HG03139 (cell line): Measurements from ENCODE around the gene ATF7IP.
"Not testable (repeated sequence)": the region's sequence is repeated elsewhere in the genome, so short reads cannot be mapped to it uniquely, and the experiment has no call there.

Experiments used
- ATAC-seq: cut with Tn5 transposase; IDR thresholded peaks from one replicate; pipeline ENCODE4 v1.9.1; 2021; ENCODE audit not compliant: unreplicated experiment

Gene ATF7IP

GRCh38 chr12:14367040-14367661 is 1.7 kb downstream of the ATF7IP start:
- ATAC-seq = no peak

DNA sequence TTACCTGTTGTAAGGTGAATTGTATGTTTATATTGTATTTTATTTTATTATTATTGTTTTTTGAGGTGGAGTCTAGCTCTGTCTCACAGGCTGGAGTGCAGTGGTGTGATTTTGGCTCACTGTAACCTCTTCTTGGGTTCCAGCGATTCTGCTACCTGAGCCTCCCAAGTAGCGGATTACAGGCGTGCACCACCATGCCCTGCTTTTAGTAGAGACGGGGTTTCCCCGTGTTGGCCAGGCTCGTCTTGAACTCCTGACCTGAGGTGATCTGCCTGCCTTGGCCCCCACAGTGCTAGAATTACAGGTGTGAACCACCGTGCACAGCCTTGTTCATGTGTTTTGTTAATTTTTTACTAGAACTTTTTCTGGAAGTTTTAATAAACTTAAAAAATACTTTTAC is 3.8 kb downstream of the ATF7IP start:
- ATAC-seq = no peak

DNA sequence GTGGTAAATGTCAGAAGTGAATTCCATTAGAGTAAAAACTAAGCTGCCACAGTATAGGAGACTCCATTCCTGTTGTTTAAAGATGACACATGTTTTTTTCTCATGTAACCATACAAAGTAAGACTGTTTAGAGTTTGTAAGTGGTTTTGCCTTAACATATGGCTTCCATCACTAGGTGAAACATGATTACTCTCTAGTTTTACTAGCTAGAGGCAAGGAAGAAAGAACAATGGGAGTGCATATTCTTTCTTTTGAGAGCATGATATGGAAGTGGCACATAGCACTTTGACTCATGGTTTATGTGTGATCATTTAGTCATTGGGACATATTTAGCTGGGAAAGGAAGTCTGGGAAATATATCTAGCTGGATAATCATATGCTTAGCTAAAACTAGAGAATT is 7.7 kb downstream of the ATF7IP start:
- no peak for ATAC-seq

DNA sequence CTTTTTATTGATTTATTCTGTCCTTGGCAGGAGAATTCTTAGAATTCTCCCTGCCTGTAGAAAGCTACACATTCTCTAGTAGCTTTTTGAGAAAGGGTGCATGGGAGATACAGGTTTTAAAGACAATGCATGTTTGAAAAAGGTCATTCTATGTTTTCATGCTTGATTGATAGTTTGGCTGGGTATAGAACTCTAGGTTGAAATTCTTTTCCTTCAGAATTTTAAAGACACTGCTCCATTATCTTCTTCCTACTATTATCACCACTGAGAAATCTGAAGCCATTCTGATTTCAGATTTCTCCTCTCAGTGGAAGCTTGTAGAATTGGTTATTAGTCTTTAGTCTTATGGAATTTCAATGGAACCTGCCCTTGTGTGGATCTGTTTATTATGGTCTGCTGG is 14.0 kb downstream of the ATF7IP start:
- no peak for ATAC-seq

DNA sequence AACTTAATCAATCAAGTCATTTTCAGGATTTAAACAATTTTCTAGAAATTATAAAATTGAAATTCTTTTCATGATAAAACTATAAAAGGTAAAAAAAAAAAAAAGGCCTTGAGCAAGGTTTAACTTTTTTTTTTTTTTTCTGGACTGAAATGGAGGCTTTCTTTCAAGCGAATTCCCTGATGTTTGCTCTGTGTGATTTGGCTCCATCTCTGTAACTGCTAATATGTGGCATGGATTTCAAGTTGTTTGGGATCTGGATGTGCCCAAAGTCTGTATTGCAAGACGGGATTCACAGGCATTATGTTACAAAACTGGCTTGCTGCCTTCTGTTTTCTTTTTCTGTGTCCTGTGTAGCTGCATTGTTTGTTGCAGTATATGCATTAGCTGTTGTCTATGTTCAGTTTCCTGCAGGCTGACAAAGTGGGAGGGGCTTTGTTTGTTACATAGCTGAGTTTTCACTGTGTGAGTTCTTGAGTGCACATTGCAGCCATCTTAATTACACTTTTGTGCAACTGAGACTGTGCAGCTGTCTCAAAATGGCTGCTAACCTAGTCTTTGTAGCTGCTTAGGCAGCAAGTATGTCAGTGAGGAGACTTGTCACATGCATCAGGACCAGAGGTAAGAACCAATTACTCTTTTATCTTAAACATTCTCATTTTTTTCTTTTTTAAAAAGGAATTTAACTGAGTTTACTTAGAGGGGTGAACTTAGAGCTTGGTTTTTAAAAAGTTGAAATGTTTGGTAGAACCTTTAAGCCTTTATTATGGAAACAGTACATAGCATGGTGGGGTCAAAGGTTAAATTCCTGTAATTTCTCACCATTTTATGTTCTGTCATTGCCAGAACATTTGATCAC is 19.5 kb downstream of the ATF7IP start:
- ATAC-seq = peak; percentile 90

- no peak for ATAC-seq
These were observed 21.9 kb downstream of the ATF7IP start for GRCh38 chr12:14387219-14387871.

GRCh38 chr12:14390449-14390848 is 25.0 kb downstream of the ATF7IP start:
- ATAC-seq = no peak

- no peak for ATAC-seq
These were observed 25.5 kb downstream of the ATF7IP start for GRCh38 chr12:14390870-14391530.

GRCh38 chr12:14393751-14394150 is 28.3 kb downstream of the ATF7IP start:
- ATAC-seq = no peak

- peak; percentile 58 for ATAC-seq
These were observed 29.0 kb downstream of the ATF7IP start for GRCh38 chr12:14394317-14395073.

- peak; percentile 48 for ATAC-seq
These were observed 29.7 kb downstream of the ATF7IP start for GRCh38 chr12:14395074-14395778.

GRCh38 chr12:14396071-14396470 is 30.6 kb downstream of the ATF7IP start:
- ATAC-seq = peak; percentile 48

- ATAC-seq = no peak
These were observed 34.4 kb downstream of the ATF7IP start for GRCh38 chr12:14399871-14400270.

DNA sequence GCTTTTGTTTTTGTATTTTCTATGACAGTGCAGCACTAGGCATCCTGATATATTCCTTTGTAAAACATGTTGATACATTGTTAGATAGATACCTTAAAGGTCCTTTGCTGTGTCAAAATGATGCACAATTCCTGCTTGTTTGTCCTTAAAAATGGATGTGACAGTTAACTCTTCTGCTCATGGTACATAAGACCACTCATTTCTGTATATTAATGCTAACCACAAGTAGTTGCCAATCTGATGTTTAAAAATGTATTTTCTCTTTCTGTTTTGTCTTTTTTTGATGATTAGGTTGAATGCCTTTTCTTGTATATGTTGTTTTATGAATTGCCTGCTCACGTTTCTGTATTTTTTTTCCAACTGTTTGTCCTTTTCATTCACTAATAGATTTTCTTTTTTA is 35.1 kb downstream of the ATF7IP start:
- ATAC-seq = no peak

- not testable (repeated sequence) for ATAC-seq
These were observed 35.8 kb downstream of the ATF7IP start for GRCh38 chr12:14401267-14401666.

- ATAC-seq = no peak
These were observed 37.2 kb downstream of the ATF7IP start for GRCh38 chr12:14402697-14403096.

GRCh38 chr12:14403293-14403692 is 37.8 kb downstream of the ATF7IP start:
- ATAC-seq = no peak

DNA sequence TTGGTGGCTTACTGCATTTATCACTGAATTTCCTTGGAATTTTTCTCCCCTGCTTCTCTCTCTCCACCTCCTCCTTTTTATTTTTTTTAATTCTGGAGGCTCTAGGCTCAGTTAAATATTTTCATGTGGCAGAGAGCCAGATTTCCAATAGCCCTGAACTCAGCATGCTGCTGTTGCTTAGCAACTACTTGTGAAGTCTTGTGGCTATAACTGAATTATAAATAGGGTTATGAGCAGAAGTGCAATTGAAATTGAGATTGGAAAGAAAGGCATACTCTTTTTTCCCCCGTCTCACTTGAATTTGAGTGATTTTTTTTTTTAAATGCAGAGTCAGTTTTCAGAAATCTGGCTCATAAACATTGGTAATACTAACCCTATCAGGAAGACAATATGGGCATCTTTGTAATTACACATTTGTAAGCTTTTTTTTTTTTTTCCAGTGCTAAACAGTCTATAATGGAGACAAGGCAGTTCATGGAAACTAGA is 38.3 kb downstream of the ATF7IP start:
- peak; percentile 62 for ATAC-seq

DNA sequence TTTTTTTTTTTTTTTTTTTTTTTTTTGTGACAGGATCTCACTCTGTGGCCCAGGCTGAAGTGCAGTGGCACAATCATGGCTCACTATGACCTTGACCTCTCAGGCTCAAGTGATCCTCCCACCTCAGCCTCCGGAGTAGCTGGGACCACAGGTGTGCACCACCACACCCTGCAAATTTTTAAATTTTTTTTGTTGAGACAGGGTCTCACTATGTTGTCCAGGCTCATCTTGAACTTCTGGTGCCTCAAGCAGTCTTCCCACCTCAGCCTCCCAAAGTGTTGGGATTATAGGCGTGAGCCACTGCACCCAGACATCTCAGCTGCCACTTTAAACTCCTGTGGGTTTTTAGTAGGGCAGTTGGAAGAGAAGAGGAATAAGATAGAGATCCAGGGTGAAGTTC is 39.9 kb downstream of the ATF7IP start:
- ATAC-seq = not testable (repeated sequence)

GRCh38 chr12:14408208-14408607 is 42.7 kb downstream of the ATF7IP start:
- no peak for ATAC-seq
